Umbilical cord (tissue), 2 donors: Measurements from ENCODE around the gene NOL4L. TPM values are rescaled to one million over a fixed set of nuclear protein-coding genes. Genes with fewer than 3 reads are reported as not detected.
A peak's percentile ranks its signal among the peaks of the same experiment; 100 is the strongest.

Experiments used
- DNase-seq: peaks from one replicate; pipeline ENCODE4 v3.0.0-alpha.2; 2015; ENCODE audit warnings: low spot score
- total RNA-seq: library from RNA; depleted of rRNA; stranded (reverse); fragments of >200 nt; gene quantifications from one replicate; pipeline ENCODE4 v1.2.3, GENCODE V29; 2014; ENCODE audit warnings: low replicate concordance; ENCODE audit not compliant: insufficient read depth

NOL4L gene
- total RNA-seq, 1 donor from 2014 or later = 6.5 TPM

- DNase-seq = peak; percentile 93
These were observed 100.0 kb downstream of the NOL4L start for GRCh38 chr20:32484958-32485769.

DNA sequence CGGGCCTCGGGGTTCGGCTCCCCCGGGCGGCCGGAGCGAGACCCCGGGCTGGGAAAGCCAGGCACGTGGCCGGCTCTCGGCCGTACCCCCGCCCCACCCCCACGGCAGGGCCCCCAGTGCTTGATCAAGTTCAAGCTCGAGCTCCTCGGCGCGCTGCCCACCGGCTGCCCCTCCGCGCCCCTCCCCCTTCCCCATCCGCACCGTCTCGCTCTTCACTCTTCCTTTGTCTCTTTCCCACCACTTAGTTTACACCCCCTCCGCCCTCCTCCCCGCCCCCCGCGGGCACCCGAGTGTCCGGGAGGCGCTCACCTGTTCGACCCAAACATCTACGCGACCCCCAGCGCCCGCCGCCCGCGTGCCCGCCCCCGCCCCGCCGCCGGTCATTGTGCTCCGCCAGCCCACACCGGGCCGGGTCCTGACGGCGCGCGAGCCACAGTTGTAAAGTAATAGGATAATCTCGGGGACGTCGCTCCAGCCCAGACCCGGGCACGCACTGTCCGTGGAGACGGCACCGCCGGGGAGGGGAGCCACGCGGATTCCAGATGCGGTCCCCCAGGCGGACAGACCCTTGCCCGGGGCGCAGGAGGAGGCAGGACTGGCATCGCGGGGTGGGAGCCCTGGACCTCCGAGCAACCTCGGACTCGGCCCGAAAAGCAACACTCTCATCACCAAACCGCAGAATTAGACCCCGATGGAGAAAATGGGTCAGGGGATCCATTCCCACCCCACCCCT is 100.7 kb downstream of the NOL4L start:
- no peak for DNase-seq

DNA sequence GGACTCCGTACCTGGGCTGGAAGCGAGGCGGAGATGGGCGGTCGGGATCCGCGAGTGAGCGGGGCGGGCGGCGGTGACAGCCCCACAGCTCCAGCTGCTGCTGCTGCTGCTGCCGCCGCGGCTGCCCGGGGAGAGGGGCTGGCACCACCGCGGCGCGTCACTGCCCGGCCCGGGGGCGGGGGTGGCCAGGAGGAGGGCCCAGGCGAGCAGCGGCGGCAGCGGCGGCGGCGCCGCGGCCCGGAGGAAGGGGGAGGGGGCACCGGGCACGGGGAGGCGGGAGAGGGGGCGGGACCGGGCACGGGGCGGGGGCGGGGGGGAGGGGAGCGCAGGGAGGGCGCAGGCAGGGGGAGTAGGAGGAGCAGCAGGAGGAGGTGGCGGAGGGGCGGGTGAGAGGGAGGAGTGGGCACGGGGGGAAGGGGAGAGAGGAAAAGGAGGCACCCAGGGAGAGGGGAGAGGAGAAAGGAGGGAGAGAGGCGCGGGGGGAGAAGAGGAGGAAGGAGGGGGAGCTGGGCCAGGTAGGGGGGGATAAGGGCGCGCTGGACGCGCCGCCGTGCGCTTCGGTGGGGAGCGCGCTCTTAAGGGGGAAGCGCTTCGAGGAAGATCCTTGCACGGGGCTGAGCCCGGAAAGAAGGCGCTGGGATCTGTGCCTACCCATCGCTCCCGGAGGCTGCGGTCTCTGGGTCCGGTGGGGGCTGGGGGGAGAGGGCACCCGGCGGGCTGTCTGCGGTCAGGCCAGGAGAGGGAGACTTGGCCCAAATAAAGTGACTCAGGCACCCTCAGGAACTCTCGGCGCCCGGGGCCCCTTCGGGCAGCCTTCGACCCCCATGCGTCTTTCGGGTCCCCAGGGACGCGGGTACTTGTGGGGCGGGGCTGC is 101.5 kb downstream of the NOL4L start:
- DNase-seq = peak; percentile 85

DNA sequence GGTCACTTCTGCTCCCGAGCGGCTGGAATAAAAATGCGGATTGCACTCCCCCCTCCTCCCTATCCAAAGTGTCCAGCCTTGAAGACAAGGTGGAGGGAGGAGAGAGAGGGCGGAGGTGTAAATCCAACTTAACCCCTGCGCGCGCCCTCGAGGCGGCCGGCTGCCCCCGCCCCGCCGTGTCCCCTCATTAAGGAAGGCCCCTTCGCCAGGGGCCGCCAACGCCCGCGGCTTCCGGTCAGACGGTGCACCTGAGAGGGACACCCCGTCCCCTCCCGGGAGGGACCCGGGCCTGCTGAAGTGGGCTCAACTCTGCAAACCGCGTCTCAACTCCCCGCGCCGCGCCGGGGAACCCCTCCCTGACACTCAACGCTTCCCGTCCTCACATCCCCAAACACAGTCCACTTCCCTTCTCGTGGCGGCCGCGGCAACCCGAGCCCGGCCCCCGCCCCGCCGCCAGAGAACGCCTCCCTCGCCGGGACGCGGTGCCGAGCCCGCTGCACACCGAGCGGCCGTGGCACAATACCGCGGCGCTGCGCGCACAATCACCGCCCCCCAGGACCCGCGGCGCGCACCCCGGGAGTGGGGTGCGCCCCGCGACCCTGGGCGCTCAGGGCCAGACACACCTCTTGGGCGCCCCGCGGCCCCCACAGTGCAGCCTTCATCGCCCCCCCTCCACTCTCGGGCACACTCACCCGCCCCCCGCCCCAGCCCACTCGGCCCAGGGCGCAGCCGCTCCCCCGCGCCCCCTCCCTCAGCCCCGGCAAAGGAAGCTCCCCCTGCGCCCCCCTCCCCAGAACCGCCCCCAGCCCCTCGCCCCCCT is 102.5 kb downstream of the NOL4L start:
- peak; percentile 57 for DNase-seq

DNA sequence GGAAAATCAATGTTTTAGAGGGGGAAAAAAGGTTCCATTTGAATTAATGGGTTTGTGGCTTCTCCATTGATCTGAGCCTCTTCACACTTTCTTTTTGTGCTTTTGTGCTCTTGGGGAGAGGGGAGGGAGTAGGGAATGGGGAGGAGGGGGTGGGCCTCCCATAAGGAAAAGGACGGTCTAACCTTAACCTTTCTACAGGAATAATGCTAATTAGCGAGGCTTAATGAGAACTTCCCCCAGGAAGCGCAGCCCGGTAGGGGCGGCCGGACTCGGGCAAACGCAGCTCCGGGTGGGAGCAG is 103.0 kb downstream of the NOL4L start:
- DNase-seq = no peak

DNA sequence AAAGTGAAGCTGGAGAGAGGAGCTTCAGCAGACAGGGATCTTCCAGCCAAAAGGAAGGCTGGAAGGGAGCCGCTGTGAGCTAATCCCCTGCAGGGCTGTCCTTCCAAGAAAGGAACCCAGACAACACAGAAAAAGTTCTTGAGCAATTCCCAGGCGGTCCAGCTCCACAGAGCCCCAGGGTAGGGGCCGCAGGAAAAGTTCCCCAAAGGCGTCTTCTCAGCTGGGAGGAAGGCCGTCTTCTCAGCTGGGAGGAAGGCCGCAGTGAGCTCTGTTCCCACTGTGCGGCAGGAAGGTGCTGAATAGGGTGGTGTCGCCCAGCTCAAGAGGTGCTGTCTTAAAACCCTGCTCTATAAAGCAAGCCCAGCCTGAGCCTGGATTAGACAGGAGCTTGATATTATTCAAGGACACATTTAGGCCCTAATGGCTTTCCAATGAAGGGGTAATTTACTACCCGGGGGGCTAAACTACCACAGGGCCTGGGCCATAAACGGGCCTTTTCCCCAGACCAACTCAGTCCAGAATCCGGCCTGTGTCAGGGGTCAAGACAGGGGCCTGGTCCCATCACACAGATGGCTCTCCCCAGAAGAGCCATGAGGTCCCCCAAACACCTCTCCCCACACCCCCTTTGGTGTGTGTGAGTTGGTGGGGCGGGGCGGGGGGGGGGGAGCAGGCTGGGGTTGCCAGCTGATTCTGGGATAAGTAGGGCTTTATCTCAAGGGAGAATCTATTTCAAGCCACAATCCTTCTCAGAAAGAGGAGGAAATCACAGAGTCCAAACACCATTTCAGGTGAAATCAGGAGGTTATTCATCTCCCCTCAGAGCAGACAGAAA is 103.6 kb downstream of the NOL4L start:
- peak; percentile 82 for DNase-seq

- DNase-seq = no peak
These were observed 104.5 kb downstream of the NOL4L start for GRCh38 chr20:32480371-32481241.

- no peak for DNase-seq
These were observed 105.4 kb downstream of the NOL4L start for GRCh38 chr20:32479697-32480171.

GRCh38 chr20:32479012-32479411 is 106.1 kb downstream of the NOL4L start:
- no peak for DNase-seq

- no peak for DNase-seq
These were observed 106.6 kb downstream of the NOL4L start for GRCh38 chr20:32478576-32478975.

DNA sequence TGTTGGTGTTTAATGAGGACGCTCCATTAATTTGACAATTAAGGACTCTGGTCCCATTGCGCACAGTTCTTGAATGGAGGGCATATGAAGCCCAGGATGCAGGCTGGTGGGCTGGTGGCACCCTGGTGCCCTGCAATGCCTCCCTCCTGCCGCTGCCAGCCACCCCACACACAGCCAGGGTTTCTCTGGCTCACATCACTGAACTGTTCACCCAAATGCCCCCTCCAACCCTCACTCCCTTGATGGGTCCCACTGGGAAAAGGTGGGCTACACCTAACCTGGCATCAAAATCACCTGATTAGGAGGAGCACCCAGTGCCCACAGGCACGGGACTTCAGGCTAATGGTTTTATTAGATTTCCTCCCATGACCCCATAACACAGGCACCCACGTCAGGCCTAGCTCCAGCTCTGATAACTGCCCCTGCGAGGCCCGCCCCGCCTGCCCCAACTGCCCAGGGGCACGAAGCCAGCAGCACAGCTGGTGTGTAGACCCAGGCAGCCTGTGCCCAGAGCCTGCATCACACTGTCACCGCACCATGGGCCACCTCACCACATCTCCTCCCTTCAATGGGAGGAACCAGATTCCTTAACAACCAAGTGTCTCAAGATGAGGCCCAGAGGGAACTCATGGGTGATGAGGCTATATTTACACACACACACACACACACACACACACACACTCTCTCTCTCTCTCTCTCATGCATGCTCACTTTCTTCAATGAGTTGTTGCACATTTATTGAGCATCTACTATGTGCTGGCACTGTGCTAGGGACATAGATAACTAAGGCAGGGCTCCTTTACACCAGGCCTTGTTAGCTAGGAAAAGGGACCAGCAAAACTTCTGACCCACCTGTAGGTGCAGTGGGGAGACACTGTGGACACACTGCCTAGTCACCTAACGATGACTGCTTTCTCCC is 107.3 kb downstream of the NOL4L start:
- DNase-seq = no peak

DNA sequence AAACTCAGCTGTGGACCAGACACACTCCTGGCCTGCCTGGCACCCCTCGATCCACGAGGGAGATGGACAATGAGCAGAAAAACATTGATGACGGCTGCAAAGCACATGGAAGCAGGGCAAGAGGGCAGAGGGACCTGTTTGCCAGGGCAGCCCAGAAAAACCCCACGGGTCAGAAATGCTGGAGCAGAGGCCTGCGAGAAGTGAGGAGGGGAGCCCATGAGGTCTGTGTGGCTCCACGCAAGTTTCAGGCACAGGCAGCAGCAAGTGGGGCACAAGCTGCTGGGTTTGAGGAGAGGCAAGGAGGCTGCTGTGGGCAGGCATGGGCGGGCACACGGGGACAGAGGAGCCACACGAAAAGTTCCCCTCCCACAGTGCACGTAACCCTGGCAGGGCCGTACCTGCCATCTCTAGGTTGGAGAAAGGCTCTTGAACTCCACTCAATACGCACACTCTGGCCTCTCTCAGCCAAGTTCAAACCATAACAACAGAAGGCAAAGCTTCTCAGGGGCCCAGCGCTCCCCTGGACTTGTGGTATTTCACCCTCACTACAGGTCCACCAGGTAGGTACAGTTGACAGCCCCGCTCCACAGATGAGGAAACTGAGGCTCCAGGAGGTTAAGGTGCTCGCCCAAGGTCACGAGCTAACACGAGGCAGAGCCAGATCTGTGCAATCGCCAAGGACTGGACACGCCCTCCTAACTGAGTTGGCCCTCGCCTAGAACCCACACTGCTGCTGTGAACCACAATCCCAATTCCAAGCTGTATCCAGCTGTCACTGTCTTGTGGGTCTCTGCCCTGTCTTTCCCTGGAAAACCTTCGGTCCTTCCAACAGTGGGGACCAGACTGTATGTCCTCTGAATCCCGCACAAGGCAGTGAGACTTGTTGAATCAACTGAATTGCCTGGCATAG is 108.2 kb downstream of the NOL4L start:
- no peak for DNase-seq

DNA sequence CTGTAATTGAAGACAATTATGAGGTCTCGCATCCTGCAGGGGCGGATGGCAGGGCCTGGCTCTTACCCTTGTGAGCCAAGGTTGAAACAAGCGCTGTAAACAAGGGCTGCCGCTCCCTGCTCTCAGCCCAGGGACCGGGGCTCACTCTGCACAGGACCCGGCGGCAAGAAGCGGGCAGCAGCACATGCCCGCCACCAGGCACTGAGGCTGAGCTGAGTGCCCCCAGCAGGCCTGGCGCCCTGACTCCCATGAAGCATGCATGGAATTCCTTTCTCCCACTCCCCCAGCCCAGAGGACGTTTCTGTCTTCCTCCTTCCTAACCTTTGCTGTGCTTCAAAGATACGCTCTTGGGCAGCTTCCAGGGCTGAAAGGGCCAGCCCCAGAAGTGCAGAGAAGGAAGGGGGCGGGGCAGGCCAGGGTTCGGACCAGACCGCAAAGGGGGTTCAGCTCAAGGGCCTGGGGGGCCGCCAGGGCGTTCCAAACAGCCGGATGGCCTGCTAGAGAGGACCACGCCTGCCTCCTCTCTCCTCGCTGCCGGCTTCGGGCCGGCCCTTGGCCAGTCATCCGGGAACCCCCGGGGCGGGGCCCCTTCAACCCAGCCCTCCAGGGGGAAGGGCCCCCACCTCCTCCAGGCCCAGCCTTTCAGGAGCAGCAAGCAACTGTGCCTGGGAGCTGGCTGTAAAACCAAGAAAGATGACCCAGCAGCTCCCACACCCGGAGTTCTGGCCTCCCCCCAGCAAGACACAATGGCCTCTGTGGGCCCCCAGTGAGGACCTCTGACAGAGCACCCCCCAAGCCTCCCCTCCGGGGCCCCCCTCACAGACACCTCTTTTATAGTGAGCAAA is 109.9 kb downstream of the NOL4L start:
- peak; percentile 99 for DNase-seq

DNA sequence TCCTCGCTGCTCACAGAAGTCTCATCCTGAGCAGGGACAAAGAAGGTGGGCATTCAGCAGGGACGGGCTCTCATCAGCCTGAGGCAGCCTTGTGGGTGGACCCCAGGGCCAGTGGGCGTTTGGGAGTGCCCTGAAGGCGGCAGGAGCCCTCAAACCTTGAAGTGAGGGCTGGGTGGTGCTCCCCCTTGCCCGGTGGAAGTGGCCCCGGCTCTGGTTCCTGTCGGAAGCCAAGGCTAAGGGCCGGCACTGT is 110.5 kb downstream of the NOL4L start:
- no peak for DNase-seq

- DNase-seq = no peak
These were observed 111.0 kb downstream of the NOL4L start for GRCh38 chr20:32474009-32474716.
